Adrenal gland (tissue), 5 donors: ENCODE measurements around the gene PUS1.
"Not testable (repeated sequence)": the region's sequence is repeated elsewhere in the genome, so short reads cannot be mapped to it uniquely, and the experiment has no call there.

Experiments used
- POLR2A ChIP-seq, 2 donors: fragments of 450-650 bp; IDR thresholded peaks; one replicate each; pipeline ENCODE4 v1.6.1; 2017; ENCODE audit warnings: antibody characterized with exemption in 2 of 2, mild to moderate bottlenecking in 2 of 2, moderate library complexity in 1 of 2
- TF ChIP-seq, protein P1 (sequence below), 6 experiments: fragments of 450-650 bp in 4 of 6; fragments of 200-600 bp in 2 of 6; sonication (generic) in 1 of 6; IDR thresholded peaks; 1 replicate in 5 of 6; 2 replicates in 1 of 6; pipeline versions ENCODE4 v1.5.1 to v1.8.0; 2016 to 2021; ENCODE audit warnings: antibody characterized with exemption in 6 of 6, mild to moderate bottlenecking in 2 of 6, moderate library complexity in 1 of 6
- donor health status: DM: no; HTN: no; CAD: no.

DNA sequence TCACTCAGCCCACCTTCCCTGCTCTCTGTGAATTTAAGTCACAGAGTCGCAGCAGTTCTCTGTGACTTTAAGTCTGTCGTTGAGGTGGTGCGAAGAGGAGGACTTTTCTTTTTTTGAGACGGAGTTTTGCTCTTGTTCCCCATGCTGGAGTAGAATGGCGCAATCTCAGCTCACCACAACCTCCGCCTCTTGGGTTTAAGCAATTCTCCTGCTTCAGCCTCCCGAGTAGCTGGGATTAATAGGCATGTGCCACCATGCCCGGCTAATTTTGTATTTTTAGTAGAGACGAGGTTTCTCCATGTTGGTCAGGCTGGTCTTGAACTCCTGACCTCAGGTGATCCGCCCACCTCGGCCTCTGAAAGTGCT lies 56.4 kb downstream of the PUS1 start:
- TF ChIP-seq, protein P1, sequence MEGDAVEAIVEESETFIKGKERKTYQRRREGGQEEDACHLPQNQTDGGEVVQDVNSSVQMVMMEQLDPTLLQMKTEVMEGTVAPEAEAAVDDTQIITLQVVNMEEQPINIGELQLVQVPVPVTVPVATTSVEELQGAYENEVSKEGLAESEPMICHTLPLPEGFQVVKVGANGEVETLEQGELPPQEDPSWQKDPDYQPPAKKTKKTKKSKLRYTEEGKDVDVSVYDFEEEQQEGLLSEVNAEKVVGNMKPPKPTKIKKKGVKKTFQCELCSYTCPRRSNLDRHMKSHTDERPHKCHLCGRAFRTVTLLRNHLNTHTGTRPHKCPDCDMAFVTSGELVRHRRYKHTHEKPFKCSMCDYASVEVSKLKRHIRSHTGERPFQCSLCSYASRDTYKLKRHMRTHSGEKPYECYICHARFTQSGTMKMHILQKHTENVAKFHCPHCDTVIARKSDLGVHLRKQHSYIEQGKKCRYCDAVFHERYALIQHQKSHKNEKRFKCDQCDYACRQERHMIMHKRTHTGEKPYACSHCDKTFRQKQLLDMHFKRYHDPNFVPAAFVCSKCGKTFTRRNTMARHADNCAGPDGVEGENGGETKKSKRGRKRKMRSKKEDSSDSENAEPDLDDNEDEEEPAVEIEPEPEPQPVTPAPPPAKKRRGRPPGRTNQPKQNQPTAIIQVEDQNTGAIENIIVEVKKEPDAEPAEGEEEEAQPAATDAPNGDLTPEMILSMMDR (IDR thresholded peaks at IDR 0.05): not testable (repeated sequence)
- not testable (repeated sequence) for TF ChIP-seq POLR2A (IDR thresholded peaks at IDR 0.05)
